GM18511 (cell line): ENCODE measurements around the gene ITGB8.

ENCODE experiments used
- ATAC-seq: cut with Tn5 transposase; IDR thresholded peaks from one replicate; pipeline ENCODE4 v1.9.1; 2021; ENCODE audit warnings: mild to moderate bottlenecking, moderate library complexity; ENCODE audit not compliant: unreplicated experiment

The ITGB8 gene

GRCh38 chr7:20408467-20408826 lies 77.7 kb downstream of the ITGB8 start:
- ATAC-seq = no peak

- no peak for ATAC-seq
These were observed 79.3 kb downstream of the ITGB8 start for GRCh38 chr7:20409961-20410360.

GRCh38 chr7:20411372-20411771 lies 80.7 kb downstream of the ITGB8 start:
- ATAC-seq = no peak

GRCh38 chr7:20412032-20412431 lies 81.3 kb downstream of the ITGB8 start:
- no peak for ATAC-seq

- no peak for ATAC-seq
These were observed 86.6 kb downstream of the ITGB8 start for GRCh38 chr7:20417260-20417659.

GRCh38 chr7:20417675-20418382 lies 87.1 kb downstream of the ITGB8 start:
- ATAC-seq = no peak

GRCh38 chr7:20424500-20424899 lies 93.8 kb downstream of the ITGB8 start:
- ATAC-seq = no peak

GRCh38 chr7:20430664-20431063 lies 100.0 kb downstream of the ITGB8 start:
- no peak for ATAC-seq

GRCh38 chr7:20431146-20431545 lies 100.4 kb downstream of the ITGB8 start:
- no peak for ATAC-seq

- no peak for ATAC-seq
These were observed 101.4 kb downstream of the ITGB8 start for GRCh38 chr7:20432071-20432470.

GRCh38 chr7:20435305-20435704 lies 104.6 kb downstream of the ITGB8 start:
- ATAC-seq = no peak

- no peak for ATAC-seq
These were observed 107.5 kb downstream of the ITGB8 start for GRCh38 chr7:20438248-20438647.

GRCh38 chr7:20438694-20439376 lies 108.1 kb downstream of the ITGB8 start:
- ATAC-seq = peak; percentile 90

- no peak for ATAC-seq
These were observed 108.9 kb downstream of the ITGB8 start for GRCh38 chr7:20439416-20440185.

- ATAC-seq = no peak
These were observed 109.9 kb downstream of the ITGB8 start for GRCh38 chr7:20440472-20441105.

GRCh38 chr7:20441346-20441745 lies 110.6 kb downstream of the ITGB8 start:
- ATAC-seq = no peak

GRCh38 chr7:20441991-20442441 lies 111.3 kb downstream of the ITGB8 start:
- ATAC-seq = no peak

GRCh38 chr7:20442951-20443350 lies 112.3 kb downstream of the ITGB8 start:
- ATAC-seq = no peak

GRCh38 chr7:20444030-20444800 lies 113.5 kb downstream of the ITGB8 start:
- no peak for ATAC-seq

- peak; percentile 84 for ATAC-seq
These were observed 116.4 kb downstream of the ITGB8 start for GRCh38 chr7:20447021-20447650.
